Tibial nerve (tissue), 3 donors: ENCODE measurements around the gene TOMM22.

ENCODE experiments used
- POLR2A ChIP-seq, 2 donors: fragments of 450-650 bp; IDR thresholded peaks; one replicate each; pipeline ENCODE4 v1.6.1; 2017; ENCODE audit warnings: antibody characterized with exemption in 2 of 2, mild to moderate bottlenecking in 2 of 2, moderate library complexity in 2 of 2
- TF ChIP-seq, protein P1 (sequence below), 5 experiments: fragments of 200-600 bp in 3 of 5; fragments of 450-650 bp in 2 of 5; sonication (generic) in 3 of 5; IDR thresholded peaks; one replicate each; pipeline ENCODE4 v1.5.1; 2016 to 2019; ENCODE audit warnings: antibody characterized with exemption in 5 of 5, mild to moderate bottlenecking in 3 of 5, moderate library complexity in 2 of 5

DNA sequence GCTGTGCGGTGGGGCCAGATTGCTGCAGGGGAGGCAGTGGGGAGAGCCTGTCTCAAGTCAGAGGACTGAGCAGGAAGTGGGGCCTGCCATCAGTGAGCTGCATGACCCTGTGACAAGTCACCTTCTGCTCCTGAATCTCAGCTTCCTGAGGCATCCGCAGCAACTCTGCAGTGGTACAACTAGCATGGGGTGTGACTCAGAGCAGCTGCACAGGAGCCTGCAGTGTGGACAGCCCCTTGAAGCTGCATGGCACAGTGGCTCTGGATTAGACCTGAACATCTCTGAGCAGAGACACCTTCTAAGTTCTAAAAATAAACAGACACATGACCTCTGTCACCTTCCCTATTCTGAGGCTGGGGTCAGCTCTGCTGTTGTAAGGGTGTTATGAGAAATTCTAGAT, 43.5 kb upstream of the TOMM22 start:
- TF ChIP-seq POLR2A (IDR thresholded peaks at IDR 0.05) = no peak
- TF ChIP-seq, protein P1, sequence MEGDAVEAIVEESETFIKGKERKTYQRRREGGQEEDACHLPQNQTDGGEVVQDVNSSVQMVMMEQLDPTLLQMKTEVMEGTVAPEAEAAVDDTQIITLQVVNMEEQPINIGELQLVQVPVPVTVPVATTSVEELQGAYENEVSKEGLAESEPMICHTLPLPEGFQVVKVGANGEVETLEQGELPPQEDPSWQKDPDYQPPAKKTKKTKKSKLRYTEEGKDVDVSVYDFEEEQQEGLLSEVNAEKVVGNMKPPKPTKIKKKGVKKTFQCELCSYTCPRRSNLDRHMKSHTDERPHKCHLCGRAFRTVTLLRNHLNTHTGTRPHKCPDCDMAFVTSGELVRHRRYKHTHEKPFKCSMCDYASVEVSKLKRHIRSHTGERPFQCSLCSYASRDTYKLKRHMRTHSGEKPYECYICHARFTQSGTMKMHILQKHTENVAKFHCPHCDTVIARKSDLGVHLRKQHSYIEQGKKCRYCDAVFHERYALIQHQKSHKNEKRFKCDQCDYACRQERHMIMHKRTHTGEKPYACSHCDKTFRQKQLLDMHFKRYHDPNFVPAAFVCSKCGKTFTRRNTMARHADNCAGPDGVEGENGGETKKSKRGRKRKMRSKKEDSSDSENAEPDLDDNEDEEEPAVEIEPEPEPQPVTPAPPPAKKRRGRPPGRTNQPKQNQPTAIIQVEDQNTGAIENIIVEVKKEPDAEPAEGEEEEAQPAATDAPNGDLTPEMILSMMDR (IDR thresholded peaks at IDR 0.05) = no peak
